ENCODE measurements around the gene POMT2. TPM values are rescaled to one million over a fixed set of nuclear protein-coding genes. Genes with fewer than 3 reads are reported as not detected.

Gene POMT2
- total RNA-seq, 3 donors from 2014 or later: 16.8 to 30.3 (median 25.2) TPM

DNA sequence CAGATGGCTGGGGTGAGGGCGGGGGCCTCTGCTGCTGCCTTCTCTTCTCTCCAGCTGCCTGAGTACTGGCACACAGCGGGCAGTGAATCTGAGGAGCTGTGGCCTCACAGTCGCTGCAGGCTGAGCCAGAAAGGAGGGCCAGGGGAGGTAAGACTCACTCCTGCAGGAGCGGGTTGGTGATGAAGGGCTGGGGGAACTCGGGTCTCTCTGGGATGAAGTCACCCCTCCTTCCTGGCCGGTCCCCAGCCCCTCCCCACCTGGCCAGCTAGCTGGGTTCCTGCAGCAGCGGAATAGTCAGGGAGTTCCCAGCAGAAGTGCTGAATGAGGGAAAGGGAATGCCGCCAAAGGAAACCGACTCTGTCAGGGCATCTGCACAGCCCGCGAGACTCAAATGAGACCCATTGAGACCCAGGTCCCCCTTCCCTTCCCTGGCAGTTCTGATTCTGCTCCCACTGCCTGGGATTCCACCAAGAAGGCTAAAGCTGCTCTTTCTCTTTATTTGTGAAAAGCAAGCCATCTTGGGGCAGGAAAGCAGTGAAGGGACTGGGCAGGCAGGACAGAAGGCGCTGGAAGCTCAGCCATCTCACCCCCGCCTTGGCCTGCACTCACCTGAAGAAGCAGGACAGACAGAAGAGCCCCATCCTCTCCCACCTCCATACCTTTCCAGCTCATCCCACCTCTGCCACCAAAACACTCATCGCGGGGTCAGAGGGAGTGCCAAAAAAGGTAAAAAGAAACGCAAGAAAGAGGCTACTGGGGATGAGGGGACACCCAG, 54.9 kb downstream of the POMT2 start:
- Histone ChIP-seq H3K4me3 (no peak overlapping the region), H3K36me3 (no peaks in the 10 kb centered on the region), H3K27ac (no peak overlapping the region), H3K4me1 (no peaks in the 10 kb centered on the region), H3K9me3 (peaks cover 8 to 9% of the 10 kb centered on the region in 2 donors), H3K27me3 (peaks cover 0 to 17% of the 10 kb centered on the region in 2 donors)
- TF ChIP-seq POLR2AphosphoS5 (IDR thresholded peaks at IDR 0.05) (no peak), POLR2A (IDR thresholded peaks at IDR 0.05) (no peak)
- TF ChIP-seq, protein P1, sequence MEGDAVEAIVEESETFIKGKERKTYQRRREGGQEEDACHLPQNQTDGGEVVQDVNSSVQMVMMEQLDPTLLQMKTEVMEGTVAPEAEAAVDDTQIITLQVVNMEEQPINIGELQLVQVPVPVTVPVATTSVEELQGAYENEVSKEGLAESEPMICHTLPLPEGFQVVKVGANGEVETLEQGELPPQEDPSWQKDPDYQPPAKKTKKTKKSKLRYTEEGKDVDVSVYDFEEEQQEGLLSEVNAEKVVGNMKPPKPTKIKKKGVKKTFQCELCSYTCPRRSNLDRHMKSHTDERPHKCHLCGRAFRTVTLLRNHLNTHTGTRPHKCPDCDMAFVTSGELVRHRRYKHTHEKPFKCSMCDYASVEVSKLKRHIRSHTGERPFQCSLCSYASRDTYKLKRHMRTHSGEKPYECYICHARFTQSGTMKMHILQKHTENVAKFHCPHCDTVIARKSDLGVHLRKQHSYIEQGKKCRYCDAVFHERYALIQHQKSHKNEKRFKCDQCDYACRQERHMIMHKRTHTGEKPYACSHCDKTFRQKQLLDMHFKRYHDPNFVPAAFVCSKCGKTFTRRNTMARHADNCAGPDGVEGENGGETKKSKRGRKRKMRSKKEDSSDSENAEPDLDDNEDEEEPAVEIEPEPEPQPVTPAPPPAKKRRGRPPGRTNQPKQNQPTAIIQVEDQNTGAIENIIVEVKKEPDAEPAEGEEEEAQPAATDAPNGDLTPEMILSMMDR (IDR thresholded peaks at IDR 0.05): no peak
- intact Hi-C loops (cut with DNase I; ENCODE audit: low total_unique reads): no loop called here
- no peak for DNase-seq (ENCODE audit: low spot score in 2 of 2)

DNA sequence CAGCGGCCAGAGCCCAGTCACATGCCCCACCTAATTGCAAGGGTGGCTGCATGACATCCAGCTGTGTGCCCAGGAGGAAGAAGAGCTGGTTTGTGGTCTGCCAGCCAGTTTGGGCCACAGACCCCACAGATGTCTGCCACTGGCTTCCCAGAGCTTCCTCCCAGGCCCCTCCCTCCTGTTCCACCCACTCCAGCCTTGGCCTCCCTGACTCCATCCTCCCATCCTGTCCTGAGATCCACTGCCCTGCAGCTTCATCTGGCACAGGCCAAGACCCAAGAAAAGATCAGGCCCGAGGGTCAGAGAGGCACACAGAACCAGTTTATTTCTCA, 55.5 kb downstream of the POMT2 start:
- H3K9me3 ChIP-seq: peaks cover 8 to 9% of the 10 kb centered on the region in 2 donors
- intact Hi-C loops (cut with DNase I; ENCODE audit: low total_unique reads): no loop called here
- H3K27ac ChIP-seq: no peak overlapping the region
- H3K27me3 ChIP-seq: peaks cover 0 to 11% of the 10 kb centered on the region in 2 donors
- no peak for DNase-seq (ENCODE audit: low spot score in 2 of 2)
- TF ChIP-seq, protein P1 (IDR thresholded peaks at IDR 0.05): no peak
- no peak for TF ChIP-seq POLR2AphosphoS5 (IDR thresholded peaks at IDR 0.05)
- TF ChIP-seq POLR2A (IDR thresholded peaks at IDR 0.05): no peak
- no peaks in the 10 kb centered on the region for H3K4me1 ChIP-seq
- no peak overlapping the region for H3K4me3 ChIP-seq
- H3K36me3 ChIP-seq: no peaks in the 10 kb centered on the region

DNA sequence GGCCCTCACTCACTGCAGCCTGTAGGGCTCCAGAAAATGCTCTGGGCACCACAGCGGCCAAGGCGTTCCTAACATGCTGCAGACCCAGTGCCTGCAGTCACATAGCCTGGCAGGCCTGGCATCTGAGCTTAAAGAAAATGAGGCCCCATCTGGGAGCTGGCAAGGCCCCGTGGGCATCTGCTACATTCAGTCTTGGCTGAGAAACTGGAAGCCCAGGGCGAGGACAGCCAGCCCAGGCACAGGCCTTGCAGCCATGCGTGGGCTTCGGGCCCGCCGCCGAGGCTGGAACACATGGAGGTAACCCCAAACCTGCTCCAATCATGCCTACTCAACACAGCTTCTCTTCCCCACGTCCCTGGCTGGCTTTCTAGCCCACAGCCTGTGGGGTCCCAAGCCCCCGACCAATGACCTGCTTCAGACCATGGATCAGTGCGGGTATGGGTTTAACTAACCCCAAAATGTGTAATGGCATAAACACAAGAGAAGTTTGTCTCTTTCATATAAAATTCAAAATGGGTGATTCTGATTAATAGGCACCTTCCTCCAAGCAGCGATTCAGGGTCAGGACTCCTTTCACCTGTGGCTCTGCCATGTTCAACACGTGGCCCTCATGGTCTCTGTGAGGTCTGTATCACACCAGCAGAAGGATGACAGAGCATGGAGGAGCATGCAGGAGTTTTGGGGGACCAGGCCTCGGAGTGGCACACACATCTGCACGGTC, 56.1 kb downstream of the POMT2 start:
- H3K4me1 ChIP-seq: no peaks in the 10 kb centered on the region
- H3K36me3 ChIP-seq: no peaks in the 10 kb centered on the region
- no peak for DNase-seq (ENCODE audit: low spot score in 2 of 2)
- no peak overlapping the region for H3K4me3 ChIP-seq
- TF ChIP-seq POLR2AphosphoS5 (IDR thresholded peaks at IDR 0.05) (no peak), POLR2A (IDR thresholded peaks at IDR 0.05) (no peak)
- TF ChIP-seq, protein P1 (IDR thresholded peaks at IDR 0.05): no peak
- peaks cover 8 to 9% of the 10 kb centered on the region in 2 donors for H3K9me3 ChIP-seq
- peaks cover 0 to 6% of the 10 kb centered on the region in 2 donors for H3K27me3 ChIP-seq
- intact Hi-C loops (cut with DNase I; ENCODE audit: low total_unique reads): no loop called here
- H3K27ac ChIP-seq: no peak overlapping the region

DNA sequence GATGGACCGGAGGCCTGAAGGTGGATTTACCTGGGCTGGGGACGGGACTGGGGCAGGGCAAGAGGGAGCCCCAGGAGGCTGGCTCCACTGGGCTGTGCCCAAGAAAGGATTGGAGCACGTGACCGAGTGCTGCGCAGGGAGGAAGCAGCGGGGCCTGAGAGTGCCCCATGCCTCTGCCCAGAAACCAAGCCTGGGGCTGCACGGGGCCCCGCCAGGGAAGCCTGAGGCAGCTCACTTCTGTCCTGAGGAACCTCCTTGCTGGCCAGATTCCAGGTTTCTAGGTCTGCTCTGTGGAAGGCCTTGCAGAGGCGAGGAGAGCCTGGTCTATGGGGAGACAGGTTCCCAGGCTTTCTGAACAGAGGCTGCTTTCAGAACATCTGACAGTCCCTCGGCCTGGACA, 60.1 kb downstream of the POMT2 start:
- Histone ChIP-seq H3K4me3 (no peak overlapping the region), H3K9me3 (no peaks in the 10 kb centered on the region), H3K4me1 (no peaks in the 10 kb centered on the region), H3K36me3 (no peaks in the 10 kb centered on the region), H3K27me3 (no peaks in the 10 kb centered on the region), H3K27ac (no peak overlapping the region)
- no peak for TF ChIP-seq POLR2AphosphoS5 (IDR thresholded peaks at IDR 0.05)
- TF ChIP-seq, protein P1 (IDR thresholded peaks at IDR 0.05): no peak
- TF ChIP-seq POLR2A (IDR thresholded peaks at IDR 0.05): no peak
- intact Hi-C loops (cut with DNase I; ENCODE audit: low total_unique reads): no loop called here
- no peak for DNase-seq (ENCODE audit: low spot score in 2 of 2)

DNA sequence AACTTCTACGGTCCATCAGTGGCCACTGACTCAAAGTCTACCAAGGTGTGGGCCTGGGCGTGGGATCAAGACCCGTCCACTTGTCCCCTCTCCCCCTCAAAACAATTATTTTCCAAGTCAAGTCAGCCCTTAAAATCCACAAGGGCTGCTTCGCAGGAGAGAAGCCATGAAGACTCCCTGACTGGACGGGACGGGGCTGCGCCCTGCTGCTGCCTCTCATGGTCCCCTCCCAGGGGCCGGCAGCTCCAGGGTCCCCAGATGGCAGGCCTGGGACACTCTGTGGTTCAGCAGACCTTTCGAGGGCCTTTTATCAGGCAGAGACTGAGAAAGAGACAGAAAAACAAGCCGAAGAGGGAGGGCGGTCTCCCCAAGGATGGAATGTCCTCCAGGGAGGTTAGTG, 60.5 kb downstream of the POMT2 start:
- TF ChIP-seq, protein P1 (IDR thresholded peaks at IDR 0.05): no peak
- no peak for TF ChIP-seq POLR2AphosphoS5 (IDR thresholded peaks at IDR 0.05)
- no peak for TF ChIP-seq POLR2A (IDR thresholded peaks at IDR 0.05)
- no peaks in the 10 kb centered on the region for H3K4me1 ChIP-seq
- no peak overlapping the region for H3K27ac ChIP-seq
- H3K27me3 ChIP-seq: no peaks in the 10 kb centered on the region
- H3K36me3 ChIP-seq: no peaks in the 10 kb centered on the region
- intact Hi-C loops (cut with DNase I; ENCODE audit: low total_unique reads): no loop called here
- no peak for DNase-seq (ENCODE audit: low spot score in 2 of 2)
- H3K4me3 ChIP-seq: no peak overlapping the region
- no peaks in the 10 kb centered on the region for H3K9me3 ChIP-seq
